Measurements from ENCODE around the gene FPR1.

FPR1 gene

GRCh38 chr19:51704626-51705025 is 47.1 kb downstream of the FPR1 start:
- DNase-seq (ENCODE audit: low read depth) = no peak

- peak; percentile 94 for DNase-seq (ENCODE audit: low read depth)
These were observed 47.8 kb downstream of the FPR1 start for GRCh38 chr19:51703575-51704515.

GRCh38 chr19:51702825-51703574 is 48.7 kb downstream of the FPR1 start:
- no peak for DNase-seq (ENCODE audit: low read depth)

- peak; percentile 51 for DNase-seq (ENCODE audit: low read depth)
These were observed 49.4 kb downstream of the FPR1 start for GRCh38 chr19:51702103-51702824.

- DNase-seq (ENCODE audit: low read depth) = no peak
These were observed 50.1 kb downstream of the FPR1 start for GRCh38 chr19:51701468-51702100.

- DNase-seq (ENCODE audit: low read depth) = no peak
These were observed 52.5 kb downstream of the FPR1 start for GRCh38 chr19:51699170-51699569.

- DNase-seq (ENCODE audit: low read depth) = no peak
These were observed 53.4 kb downstream of the FPR1 start for GRCh38 chr19:51698296-51698695.

GRCh38 chr19:51697169-51697776 is 54.4 kb downstream of the FPR1 start:
- no peak for DNase-seq (ENCODE audit: low read depth)

- no peak for DNase-seq (ENCODE audit: low read depth)
These were observed 55.1 kb downstream of the FPR1 start for GRCh38 chr19:51696606-51697005.

Data from fibroblast of gingiva (primary cell).